ENCODE results near the gene GLE1.
"Not testable (repeated sequence)": the region's sequence is repeated elsewhere in the genome, so short reads cannot be mapped to it uniquely, and the experiment has no call there.

The GLE1 gene

GRCh38 chr9:128499920-128500319, 4.6 kb upstream of the GLE1 start:
- Histone ChIP-seq H3K4me3 (replicated peaks; ENCODE audit: insufficient read depth, low read length) (no peak overlapping the region), H3K27ac (replicated peaks) (no peak overlapping the region), H3K27me3 (ENCODE audit: insufficient read depth, poor library complexity, severe bottlenecking) (no peaks in the 10 kb centered on the region)
- no peak for DNase-seq (ENCODE audit: low read depth in 1 of 2, low spot score in 1 of 2)
- no peak for TF ChIP-seq SPI1 (IDR thresholded peaks at IDR 0.05; ENCODE audit: borderline replicate concordance, low read depth)
- TF ChIP-seq CTCF (IDR thresholded peaks at IDR 0.05; ENCODE audit: insufficient read depth, low read length), result no peak
- no peak for TF ChIP-seq GABPA (IDR thresholded peaks at IDR 0.05; ENCODE audit: low read depth)
- TF ChIP-seq REST (IDR thresholded peaks at IDR 0.05; ENCODE audit: insufficient replicate concordance, low read depth), result no peak
- no peak for TF ChIP-seq POLR2AphosphoS5 (IDR thresholded peaks at IDR 0.05; ENCODE audit: low read depth)

- not testable (repeated sequence) for H3K27ac ChIP-seq (replicated peaks); H3K4me3 ChIP-seq (replicated peaks; ENCODE audit: insufficient read depth, low read length); H3K27me3 ChIP-seq (ENCODE audit: insufficient read depth, poor library complexity, severe bottlenecking)
Observed at GRCh38 chr9:128503415-128503825, 1.1 kb upstream of the GLE1 start.

GRCh38 chr9:128503870-128504269, 649 bp upstream of the GLE1 start:
- H3K4me3 ChIP-seq (replicated peaks; ENCODE audit: insufficient read depth, low read length), result peak overlapping the region; percentile 79; the same call in 1 of the 2 replicates
- H3K27me3 ChIP-seq (ENCODE audit: insufficient read depth, poor library complexity, severe bottlenecking), result no peaks in the 10 kb centered on the region
- peak in 1 of 2 experiments; percentile 15 for DNase-seq (ENCODE audit: low read depth in 1 of 2, low spot score in 1 of 2)
- H3K27ac ChIP-seq (replicated peaks), result peak overlapping the region; percentile 82
- TF ChIP-seq POLR2AphosphoS5 (IDR thresholded peaks at IDR 0.05; ENCODE audit: low read depth), result no peak; the same call in 1 of the 2 replicates

More at GRCh38 chr9:128503415-128503825, 1.1 kb upstream of the GLE1 start:
- not testable (repeated sequence) for DNase-seq (ENCODE audit: low read depth in 1 of 2, low spot score in 1 of 2)

GRCh38 chr9:128505414-128505765, 871 bp downstream of the GLE1 start:
- Histone ChIP-seq H3K27ac (replicated peaks) (peak overlapping the region; percentile 82; the same call in 1 of the 2 replicates), H3K27me3 (ENCODE audit: insufficient read depth, poor library complexity, severe bottlenecking) (no peaks in the 10 kb centered on the region), H3K4me3 (replicated peaks; ENCODE audit: insufficient read depth, low read length) (peak overlapping the region; percentile 79)
- DNase-seq (ENCODE audit: low read depth in 1 of 2, low spot score in 1 of 2), result no peak
- TF ChIP-seq REST (IDR thresholded peaks at IDR 0.05; ENCODE audit: insufficient replicate concordance, low read depth) (no peak), SPI1 (IDR thresholded peaks at IDR 0.05; ENCODE audit: borderline replicate concordance, low read depth) (no peak), POLR2AphosphoS5 (IDR thresholded peaks at IDR 0.05; ENCODE audit: low read depth) (no peak), CTCF (IDR thresholded peaks at IDR 0.05; ENCODE audit: insufficient read depth, low read length) (no peak)

- H3K4me3 ChIP-seq (replicated peaks; ENCODE audit: insufficient read depth, low read length); H3K27ac ChIP-seq (replicated peaks); DNase-seq (ENCODE audit: low read depth in 1 of 2, low spot score in 1 of 2); H3K27me3 ChIP-seq (ENCODE audit: insufficient read depth, poor library complexity, severe bottlenecking): not testable (repeated sequence)
Observed at GRCh38 chr9:128505906-128506305, 1.4 kb downstream of the GLE1 start.

All from HL-60 (cell line).